H9 (cell line): ENCODE data around the gene ALPG. TPM values are rescaled to one million over a fixed set of nuclear protein-coding genes. Genes with fewer than 3 reads are reported as not detected.
A peak's percentile ranks its signal among the peaks of the same experiment; 100 is the strongest.

ENCODE experiments used
- DNase-seq: peaks from one replicate; pipeline ENCODE4 v3.0.0-alpha.2; 2017
- H2AFZ ChIP-seq: one replicate; pipeline ENCODE4 v1.6.1; 2013; ENCODE audit warnings: mild to moderate bottlenecking, low read length, control low read depth, moderate library complexity
- H2AK5ac ChIP-seq: 2 replicates; pipeline ENCODE4 v1.6.1; 2013; ENCODE audit warnings: low read length, control low read depth, mixed read lengths; ENCODE audit not compliant: insufficient read length
- H2BK120ac ChIP-seq: one replicate; pipeline ENCODE4 v1.6.1; 2013; ENCODE audit warnings: low read depth, mild to moderate bottlenecking, low read length, control low read depth, inconsistent platforms; ENCODE audit not compliant: poor library complexity, severe bottlenecking
- H2BK12ac ChIP-seq: 2 replicates; pipeline ENCODE4 v1.6.1; 2013; ENCODE audit warnings: low read length, control low read depth, mixed read lengths, low read depth; ENCODE audit not compliant: insufficient read length
- H2BK15ac ChIP-seq: 2 replicates; pipeline ENCODE4 v1.6.1; 2013; ENCODE audit warnings: low read depth, low read length, control low read depth
- H2BK20ac ChIP-seq: one replicate; pipeline ENCODE4 v1.6.1; 2013; ENCODE audit warnings: low read depth, mild to moderate bottlenecking, low read length, control low read depth, inconsistent platforms; ENCODE audit not compliant: poor library complexity, severe bottlenecking
- H2BK5ac ChIP-seq: 2 replicates; pipeline ENCODE4 v1.6.1; 2013; ENCODE audit warnings: low read length, control low read depth, mixed read lengths; ENCODE audit not compliant: insufficient read length
- H3K14ac ChIP-seq: 2 replicates; pipeline ENCODE4 v1.6.1; 2013; ENCODE audit warnings: low read length, control low read depth; ENCODE audit not compliant: insufficient read depth
- H3K18ac ChIP-seq: 2 replicates; pipeline ENCODE4 v1.6.1; 2013; ENCODE audit warnings: low read depth, mild to moderate bottlenecking, mixed read lengths, low read length, control low read depth; ENCODE audit not compliant: insufficient read length
- H3K23ac ChIP-seq: 2 replicates; pipeline ENCODE4 v1.6.1; 2013; ENCODE audit warnings: low read length, control low read depth, mixed read lengths, low read depth; ENCODE audit not compliant: insufficient read length
- H3K23me2 ChIP-seq: 2 replicates; pipeline ENCODE4 v1.6.1; 2013; ENCODE audit warnings: low read depth, mild to moderate bottlenecking, mixed read lengths, low read length, control low read depth; ENCODE audit not compliant: insufficient read length, poor library complexity, severe bottlenecking
- H3K27ac ChIP-seq: 2 replicates; pipeline ENCODE4 v1.5.1; 2013; ENCODE audit warnings: low read length, control low read depth, mixed read lengths, low read depth; ENCODE audit not compliant: insufficient read length
- H3K27me3 ChIP-seq: 2 replicates; pipeline ENCODE4 v1.6.1; 2013; ENCODE audit warnings: low read length, control low read depth, inconsistent platforms; ENCODE audit not compliant: insufficient read depth
- H3K4ac ChIP-seq: 2 replicates; pipeline ENCODE4 v1.6.1; 2013; ENCODE audit warnings: low read depth, mild to moderate bottlenecking, control low read depth, inconsistent platforms, low read length, moderate library complexity
- H3K4me1 ChIP-seq: 2 replicates; pipeline ENCODE4 v1.6.1; 2013; ENCODE audit warnings: low read length, control low read depth, inconsistent platforms; ENCODE audit not compliant: insufficient read depth
- H3K4me2 ChIP-seq: 2 replicates; pipeline ENCODE4 v1.6.1; 2013; ENCODE audit warnings: low read length, control low read depth, mixed read lengths; ENCODE audit not compliant: insufficient read length, insufficient read depth
- H3K56ac ChIP-seq: 2 replicates; pipeline ENCODE4 v1.6.1; 2013; ENCODE audit warnings: low read depth, mild to moderate bottlenecking, mixed read lengths, low read length, control low read depth; ENCODE audit not compliant: insufficient read length
- H3K79me1 ChIP-seq: 2 replicates; pipeline ENCODE4 v1.6.1; 2013; ENCODE audit warnings: low read depth, mild to moderate bottlenecking, moderate library complexity, low read length, control low read depth, inconsistent platforms; ENCODE audit not compliant: insufficient read depth, poor library complexity, severe bottlenecking
- H3K79me2 ChIP-seq: 2 replicates; pipeline ENCODE4 v1.6.1; 2013; ENCODE audit warnings: low read length, control low read depth, inconsistent platforms; ENCODE audit not compliant: insufficient read depth
- H3K9ac ChIP-seq: 2 replicates; pipeline ENCODE4 v1.6.1; 2013; ENCODE audit warnings: low read length, control low read depth, mixed read lengths; ENCODE audit not compliant: insufficient read length; ENCODE audit errors: extremely low read depth
- H3K9me3 ChIP-seq: one replicate; pipeline ENCODE4 v1.6.1; 2013; ENCODE audit warnings: low read depth, low read length, inconsistent platforms; ENCODE audit not compliant: control insufficient read depth
- H3T11ph ChIP-seq: one replicate; pipeline ENCODE4 v1.6.1; 2013; ENCODE audit warnings: mild to moderate bottlenecking, low read length, control low read depth, inconsistent platforms
- H4K20me1 ChIP-seq: one replicate; pipeline ENCODE4 v1.6.1; 2013; ENCODE audit not compliant: control insufficient read depth, insufficient read length, insufficient read depth
- H4K5ac ChIP-seq: 2 replicates; pipeline ENCODE4 v1.6.1; 2013; ENCODE audit warnings: low read depth, mild to moderate bottlenecking, mixed read lengths, low read length, control low read depth; ENCODE audit not compliant: insufficient read length
- H4K8ac ChIP-seq: replicated peaks from 2 replicates; pipeline ENCODE4 v1.6.1; 2013; ENCODE audit warnings: low read length, control low read depth, mixed read lengths, low read depth; ENCODE audit not compliant: insufficient read length
- H4K91ac ChIP-seq: 2 replicates; pipeline ENCODE4 v1.6.1; 2013; ENCODE audit warnings: low read depth, mild to moderate bottlenecking, moderate library complexity, mixed read lengths, low read length, control low read depth; ENCODE audit not compliant: insufficient read length
- H3K27ac Mint-ChIP-seq, 3 experiments: 2 replicates in 2 of 3; 3 replicates in 1 of 3; pipeline ENCODE4 v1.8.0; 2020 to 2021; ENCODE audit warnings: mixed read lengths in 3 of 3, mild to moderate bottlenecking in 1 of 3, moderate library complexity in 1 of 3
- H3K27me3 Mint-ChIP-seq: 2 replicates; pipeline ENCODE4 v1.8.0; 2021; ENCODE audit warnings: low read depth, mild to moderate bottlenecking, moderate library complexity, mixed read lengths
- H3K36me3 Mint-ChIP-seq, 3 experiments: 2 replicates in 2 of 3; 3 replicates in 1 of 3; pipeline ENCODE4 v1.8.0; 2020 to 2021; ENCODE audit warnings: low read depth in 3 of 3, mixed read lengths in 3 of 3; ENCODE audit not compliant: insufficient read depth in 1 of 3
- H3K4me1 Mint-ChIP-seq, 2 experiments: 2 replicates each; pipeline ENCODE4 v1.8.0; 2020; ENCODE audit warnings: mixed read lengths in 2 of 2
- H3K4me3 Mint-ChIP-seq, 2 experiments: 2 replicates in 1 of 2; 3 replicates in 1 of 2; pipeline ENCODE4 v1.8.0; 2020 to 2021; ENCODE audit warnings: mild to moderate bottlenecking in 2 of 2, mixed read lengths in 2 of 2, moderate library complexity in 1 of 2
- H3K9me3 Mint-ChIP-seq, 2 experiments: 2 replicates in 1 of 2; 3 replicates in 1 of 2; pipeline ENCODE4 v1.8.0; 2020; ENCODE audit warnings: mild to moderate bottlenecking in 2 of 2, mixed read lengths in 2 of 2, moderate library complexity in 1 of 2
- WGBS: extraction: QIAGEN DNeasy Blood & Tissue Kit; methylation state at CpG from one replicate; pipeline ENCODE4 v1.1.7; 2013; ENCODE audit warnings: missing lambda C conversion rate, low lambda C conversion rate, mixed read lengths; ENCODE audit not compliant: insufficient read length; ENCODE audit errors: extremely low coverage; 5-methylcytosine and 5-hydroxymethylcytosine counted together
- total RNA-seq: library from RNA; stranded (reverse); gene quantifications from 2 replicates; pipeline ENCODE4 v1.2.1, GENCODE V29; 2021
- TF ChIP-seq, protein P1 (sequence below): fragments of 200-600 bp; sonication (generic); conservative IDR thresholded peaks from 3 replicates; pipeline ENCODE4 v1.8.0; 2021; ENCODE audit warnings: antibody characterized with exemption, mild to moderate bottlenecking

Gene ALPG
- total RNA-seq, 1 experiment from 2014 or later, result 1.3 TPM

DNA sequence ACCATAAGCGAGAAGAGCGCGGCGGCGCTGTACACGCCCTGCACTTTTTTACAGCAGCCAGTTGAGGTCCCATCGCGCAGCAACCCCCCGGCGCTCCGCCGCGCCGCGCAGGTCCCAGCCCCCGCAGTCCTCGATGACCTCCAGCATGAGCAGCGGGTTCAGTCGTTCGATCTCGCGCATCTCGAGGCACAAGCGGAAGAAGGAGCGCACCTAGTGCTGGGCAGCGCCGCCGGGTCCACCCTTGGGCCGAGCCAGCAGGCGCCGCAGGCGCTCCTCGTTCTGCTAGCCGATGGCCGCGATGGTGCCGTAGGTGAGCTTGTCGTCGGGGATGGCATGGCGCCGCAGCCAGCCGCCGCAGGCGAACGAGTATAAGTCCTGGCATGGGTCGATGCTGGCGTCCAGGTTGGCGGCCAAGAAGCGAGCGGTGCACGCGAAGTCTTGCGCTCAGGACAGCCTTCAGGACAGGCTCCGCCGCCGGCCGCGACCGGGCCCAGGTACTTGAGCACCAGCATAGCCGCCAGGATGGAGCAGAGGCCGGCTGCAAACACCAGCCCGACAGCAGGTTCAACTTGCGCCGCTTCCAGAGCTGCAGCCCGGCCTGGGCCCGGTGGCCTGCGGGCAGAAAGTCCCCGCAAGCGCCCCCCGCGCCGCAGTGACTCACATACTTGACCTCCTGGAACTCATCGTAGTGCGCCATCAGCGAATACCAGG lies 19.7 kb upstream of the ALPG start:
- Histone ChIP-seq H2BK20ac (no peak overlapping the region), H4K5ac (no peak overlapping the region), H3K23me2 (peaks cover 23% of the 10 kb centered on the region), H3K4ac (no peak overlapping the region), H4K91ac (no peak overlapping the region), H3K27ac (no peak overlapping the region), H3K4me2 (peak overlapping the region; percentile 71), H3K18ac (no peak overlapping the region), H2BK5ac (no peak overlapping the region), H3K79me1 (no peaks in the 10 kb centered on the region), H2BK15ac (no peak overlapping the region), H2BK12ac (no peak overlapping the region), H3K4me1 (no peaks in the 10 kb centered on the region), H2BK120ac (no peak overlapping the region), H3K9me3 (no peaks in the 10 kb centered on the region), H3K56ac (no peak overlapping the region), H3K79me2 (no peaks in the 10 kb centered on the region), H3K14ac (peak overlapping the region; percentile 67), H3K9ac (no peak overlapping the region), H3K27me3 (peaks cover 38% of the 10 kb centered on the region; the same call in 1 of the 2 replicates), H4K8ac (no peak overlapping the region), H2AK5ac (no peak overlapping the region), H2AFZ (no peak overlapping the region), H3T11ph (no peak overlapping the region), H4K20me1 (no peaks in the 10 kb centered on the region), H3K23ac (no peak overlapping the region)
- TF ChIP-seq, protein P1, sequence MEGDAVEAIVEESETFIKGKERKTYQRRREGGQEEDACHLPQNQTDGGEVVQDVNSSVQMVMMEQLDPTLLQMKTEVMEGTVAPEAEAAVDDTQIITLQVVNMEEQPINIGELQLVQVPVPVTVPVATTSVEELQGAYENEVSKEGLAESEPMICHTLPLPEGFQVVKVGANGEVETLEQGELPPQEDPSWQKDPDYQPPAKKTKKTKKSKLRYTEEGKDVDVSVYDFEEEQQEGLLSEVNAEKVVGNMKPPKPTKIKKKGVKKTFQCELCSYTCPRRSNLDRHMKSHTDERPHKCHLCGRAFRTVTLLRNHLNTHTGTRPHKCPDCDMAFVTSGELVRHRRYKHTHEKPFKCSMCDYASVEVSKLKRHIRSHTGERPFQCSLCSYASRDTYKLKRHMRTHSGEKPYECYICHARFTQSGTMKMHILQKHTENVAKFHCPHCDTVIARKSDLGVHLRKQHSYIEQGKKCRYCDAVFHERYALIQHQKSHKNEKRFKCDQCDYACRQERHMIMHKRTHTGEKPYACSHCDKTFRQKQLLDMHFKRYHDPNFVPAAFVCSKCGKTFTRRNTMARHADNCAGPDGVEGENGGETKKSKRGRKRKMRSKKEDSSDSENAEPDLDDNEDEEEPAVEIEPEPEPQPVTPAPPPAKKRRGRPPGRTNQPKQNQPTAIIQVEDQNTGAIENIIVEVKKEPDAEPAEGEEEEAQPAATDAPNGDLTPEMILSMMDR, result no peak; the same call in 2 of the 3 replicates
- WGBS, result no CpG with 5 or more reads among the region's 75 CpGs
- H3K36me3 Mint-ChIP-seq, result peaks cover 1 to 35% (median 7%) of the 10 kb centered on the region in 3 experiments; a peak in 5 of 7 replicates
- DNase-seq, result peak; percentile 56
- H3K27ac Mint-ChIP-seq, result no peak overlapping the region; a peak in 1 of 7 replicates
- H3K9me3 Mint-ChIP-seq, result peaks cover under 1 to 2% of the 10 kb centered on the region in 2 experiments; a peak in 2 of 5 replicates
- peaks cover 35 to 45% of the 10 kb centered on the region in 2 experiments for H3K4me1 Mint-ChIP-seq
- H3K27me3 Mint-ChIP-seq, result peaks cover 98% of the 10 kb centered on the region
- peak overlapping the region; percentile 64 to 78 for H3K4me3 Mint-ChIP-seq
